Thoracic aorta (tissue), 2 donors: ENCODE results near the gene ACOT12. TPM values are rescaled to one million over a fixed set of nuclear protein-coding genes. Genes with fewer than 3 reads are reported as not detected.

Experiments
- ATAC-seq: fragments of 150-250 bp; one replicate; pipeline ENCODE4 v1.8.0; 2017; ENCODE audit warnings: low read depth; ENCODE audit not compliant: insufficient number of reproducible peaks, low FRiP score
- DNase-seq: peaks from one replicate; pipeline ENCODE4 v3.0.0-alpha.2; 2020; ENCODE audit warnings: low spot score
- H3K27ac ChIP-seq, 2 donors: fragments of 200-600 bp; sonication (generic); 1 replicate in 1 of 2; 2 replicates in 1 of 2; pipeline ENCODE4 v1.5.1; 2016; ENCODE audit warnings: mild to moderate bottlenecking in 2 of 2, moderate library complexity in 2 of 2
- H3K27me3 ChIP-seq: fragments of 200-600 bp; sonication (generic); replicated peaks from 2 replicates; pipeline ENCODE4 v1.6.0; 2016; ENCODE audit warnings: mild to moderate bottlenecking; ENCODE audit not compliant: insufficient read depth
- H3K36me3 ChIP-seq: fragments of 200-600 bp; sonication (generic); one replicate; pipeline ENCODE4 v1.5.1; 2016
- H3K4me1 ChIP-seq, 2 donors: fragments of 200-600 bp; sonication (generic); 1 replicate in 1 of 2; 2 replicates in 1 of 2; pipeline versions ENCODE4 v1.5.1 to v1.6.0; 2016; ENCODE audit warnings: low read depth in 2 of 2, mild to moderate bottlenecking in 1 of 2; ENCODE audit not compliant: control insufficient read depth in 1 of 2
- H3K4me3 ChIP-seq: fragments of 200-600 bp; sonication (generic); 2 replicates; pipeline ENCODE4 v1.5.1; 2016; ENCODE audit warnings: mild to moderate bottlenecking
- H3K9me3 ChIP-seq: fragments of 200-600 bp; sonication (generic); 2 replicates; pipeline ENCODE4 v1.5.1; 2016
- CTCF ChIP-seq: fragments of 200-600 bp; sonication (generic); IDR thresholded peaks from one replicate; pipeline ENCODE4 v1.5.1; 2019; ENCODE audit warnings: antibody characterized with exemption
- total RNA-seq, 2 donors: library from RNA; depleted of rRNA; stranded (reverse); fragments of >200 nt; gene quantifications; one replicate each; pipeline versions ENCODE4 v1.1.0 to v1.2.3, GENCODE V29; 2016

The ACOT12 gene
- total RNA-seq, 2 donors from 2014 or later: 2.3 TPM; not detected in 1

GRCh38 chr5:81393430-81393782 lies 528 bp downstream of the ACOT12 start:
- H3K27me3 ChIP-seq: no peaks in the 10 kb centered on the region
- H3K9me3 ChIP-seq: no peaks in the 10 kb centered on the region
- TF ChIP-seq CTCF: no peak
- ATAC-seq (no peak), DNase-seq (no peak)
- no peak overlapping the region for H3K27ac ChIP-seq
- H3K4me1 ChIP-seq: peaks cover 6 to 12% of the 10 kb centered on the region in 2 donors
- peak overlapping the region; percentile 76 for H3K4me3 ChIP-seq
- H3K36me3 ChIP-seq: no peaks in the 10 kb centered on the region

DNA sequence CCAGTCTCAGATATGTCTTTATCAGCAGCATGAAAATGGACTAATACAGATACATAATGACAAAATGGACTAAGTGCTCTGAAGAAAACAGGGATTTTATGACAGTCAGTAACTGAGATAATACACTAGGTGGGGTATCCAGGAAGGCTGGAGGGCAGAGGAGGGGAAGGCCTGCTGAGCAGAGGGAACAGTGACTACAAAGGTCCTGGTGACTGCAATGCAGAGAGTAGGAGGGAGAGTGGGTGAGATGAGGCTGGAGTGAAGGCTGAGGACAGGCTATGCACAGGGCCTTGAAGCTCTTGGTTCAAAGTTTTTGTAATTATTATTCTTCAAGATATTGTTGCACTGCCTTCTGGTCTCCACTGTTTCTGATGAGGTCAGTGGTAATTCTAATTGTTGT lies 4.9 kb downstream of the ACOT12 start:
- no peak for ATAC-seq
- H3K27me3 ChIP-seq: no peaks in the 10 kb centered on the region

DNA sequence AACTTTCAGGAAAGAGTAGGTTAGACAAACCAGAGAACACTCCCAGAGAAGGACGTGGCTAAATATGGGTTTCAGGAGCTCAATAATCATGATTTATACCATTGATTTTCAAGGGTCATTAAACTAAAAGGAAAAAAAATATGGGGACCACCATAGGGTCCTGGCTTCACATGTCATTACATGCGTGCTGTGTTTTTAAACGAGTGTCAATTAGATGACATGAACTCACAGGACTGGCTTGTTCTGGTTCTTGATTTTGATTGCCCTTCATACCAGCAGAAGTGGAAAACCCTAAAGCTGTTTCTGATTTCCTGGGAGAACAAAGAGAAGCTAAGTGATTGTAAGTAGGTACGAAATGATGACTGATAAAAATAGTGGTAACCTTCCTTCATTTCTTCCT lies 5.8 kb downstream of the ACOT12 start:
- no peak for DNase-seq
- TF ChIP-seq CTCF: no peak
- no peaks in the 10 kb centered on the region for H3K27me3 ChIP-seq
- ATAC-seq: no peak
- peaks cover 0 to under 1% of the 10 kb centered on the region in 2 donors for H3K4me1 ChIP-seq
- H3K4me3 ChIP-seq: no peak overlapping the region
- no peaks in the 10 kb centered on the region for H3K9me3 ChIP-seq
- no peak overlapping the region for H3K27ac ChIP-seq
- no peaks in the 10 kb centered on the region for H3K36me3 ChIP-seq

More for the DNA sequence above, 4.9 kb downstream of the ACOT12 start:
- Histone ChIP-seq H3K4me1 (peaks cover 6 to 7% of the 10 kb centered on the region in 2 donors), H3K27ac (no peak overlapping the region), H3K36me3 (no peaks in the 10 kb centered on the region), H3K9me3 (no peaks in the 10 kb centered on the region), H3K4me3 (no peak overlapping the region)
- TF ChIP-seq CTCF: no peak
- DNase-seq: no peak

- Histone ChIP-seq H3K4me1 (no peaks in the 10 kb centered on the region), H3K27me3 (no peaks in the 10 kb centered on the region), H3K36me3 (no peaks in the 10 kb centered on the region), H3K9me3 (no peaks in the 10 kb centered on the region), H3K4me3 (no peak overlapping the region), H3K27ac (no peak overlapping the region)
- ATAC-seq: no peak
- DNase-seq: no peak
- TF ChIP-seq CTCF: no peak
Measured at GRCh38 chr5:81383867-81384266, 10.1 kb downstream of the ACOT12 start.

GRCh38 chr5:81371354-81371876 lies 22.5 kb downstream of the ACOT12 start:
- DNase-seq (no peak), ATAC-seq (no peak)
- Histone ChIP-seq H3K27ac (no peak overlapping the region), H3K4me1 (no peaks in the 10 kb centered on the region), H3K9me3 (no peaks in the 10 kb centered on the region), H3K4me3 (no peak overlapping the region), H3K27me3 (no peaks in the 10 kb centered on the region), H3K36me3 (no peaks in the 10 kb centered on the region)
- TF ChIP-seq CTCF: no peak
